GM23338 (cell line): Measurements from ENCODE around the gene TMEM242. TPM values are rescaled to one million over a fixed set of nuclear protein-coding genes. Genes with fewer than 3 reads are reported as not detected.

ENCODE experiments used
- ATAC-seq: fragments of 200-7000 bp; cut with Tn5 transposase; 3 replicates; pipeline ENCODE4 v1.9.1; 2020
- DNase-seq: peaks from one replicate; pipeline ENCODE4 v3.0.0-alpha.2; 2015; ENCODE audit warnings: low spot score
- H2AFZ ChIP-seq: fragments of 200-600 bp; sonication (generic); 2 replicates; pipeline ENCODE4 v1.8.0; 2016; ENCODE audit warnings: antibody characterized with exemption, mild to moderate bottlenecking, moderate library complexity
- H3F3A ChIP-seq: fragments of 200-600 bp; sonication (generic); replicated peaks from 2 replicates; pipeline ENCODE4 v1.8.0; 2017; ENCODE audit warnings: antibody characterized with exemption, mixed run types, low read depth
- H3K27ac ChIP-seq: fragments of 200-600 bp; sonication (generic); 2 replicates; pipeline ENCODE4 v1.6.1; 2016; ENCODE audit warnings: low read depth
- H3K27me3 ChIP-seq: fragments of 200-600 bp; sonication (generic); 2 replicates; pipeline ENCODE4 v1.8.0; 2016; ENCODE audit warnings: mild to moderate bottlenecking, mixed run types, moderate library complexity; ENCODE audit not compliant: insufficient read depth
- H3K36me3 ChIP-seq: fragments of 200-600 bp; sonication (generic); 2 replicates; pipeline ENCODE4 v1.8.0; 2016; ENCODE audit warnings: mild to moderate bottlenecking; ENCODE audit not compliant: insufficient read depth
- H3K4me1 ChIP-seq: fragments of 200-600 bp; sonication (generic); 2 replicates; pipeline ENCODE4 v1.8.0; 2016; ENCODE audit warnings: mild to moderate bottlenecking, moderate library complexity; ENCODE audit not compliant: insufficient read depth
- H3K4me2 ChIP-seq: fragments of 200-600 bp; sonication (generic); 2 replicates; pipeline ENCODE4 v1.7.1; 2017; ENCODE audit warnings: mixed run types
- H3K4me3 ChIP-seq: fragments of 200-600 bp; sonication (generic); 2 replicates; pipeline ENCODE4 v1.6.1; 2016; ENCODE audit warnings: mixed run types
- H3K79me2 ChIP-seq: fragments of 200-600 bp; sonication (generic); replicated peaks from 2 replicates; pipeline ENCODE4 v1.8.0; 2017; ENCODE audit warnings: mild to moderate bottlenecking; ENCODE audit not compliant: insufficient read depth
- H3K9me2 ChIP-seq: fragments of 200-600 bp; sonication (generic); 2 replicates; pipeline ENCODE4 v1.8.0; 2017; ENCODE audit not compliant: insufficient read depth
- H4K20me1 ChIP-seq: fragments of 200-600 bp; sonication (generic); replicated peaks from 2 replicates; pipeline ENCODE4 v1.8.0; 2017; ENCODE audit warnings: mild to moderate bottlenecking; ENCODE audit not compliant: insufficient read depth
- H3K27ac Mint-ChIP-seq: 2 replicates; pipeline ENCODE4 v1.8.0; 2020; ENCODE audit warnings: inconsistent platforms, mild to moderate bottlenecking, moderate library complexity, mixed read lengths
- H3K27me3 Mint-ChIP-seq: 3 replicates; pipeline ENCODE4 v1.8.0; 2022; ENCODE audit warnings: low read depth, mild to moderate bottlenecking, moderate library complexity, mixed read lengths, inconsistent platforms; ENCODE audit not compliant: insufficient read depth, poor library complexity
- H3K36me3 Mint-ChIP-seq: 3 replicates; pipeline ENCODE4 v1.8.0; 2021; ENCODE audit warnings: low read depth, mild to moderate bottlenecking, inconsistent platforms, moderate library complexity, mixed read lengths
- H3K4me1 Mint-ChIP-seq: 3 replicates; pipeline ENCODE4 v1.8.0; 2020; ENCODE audit warnings: mild to moderate bottlenecking, inconsistent platforms, mixed read lengths
- H3K4me3 Mint-ChIP-seq: 3 replicates; pipeline ENCODE4 v1.8.0; 2021; ENCODE audit warnings: moderate library complexity, mild to moderate bottlenecking, inconsistent platforms, mixed read lengths
- H3K9me3 Mint-ChIP-seq: 3 replicates; pipeline ENCODE4 v1.8.0; 2020; ENCODE audit warnings: moderate library complexity, mild to moderate bottlenecking, inconsistent platforms, mixed read lengths
- CTCF ChIP-seq, 2 experiments: fragments of 200-600 bp in 1 of 2; sonication (generic) in 1 of 2; conservative IDR thresholded peaks; 2 replicates each; pipeline versions ENCODE4 v1.5.1 to v1.6.1; 2016 to 2017; ENCODE audit warnings: antibody characterized with exemption in 2 of 2, low read depth in 2 of 2, mild to moderate bottlenecking in 2 of 2, moderate library complexity in 1 of 2
- ETS1 ChIP-seq: IDR thresholded peaks from 2 replicates; pipeline ENCODE4 v1.6.1; 2016; ENCODE audit warnings: antibody characterized with exemption
- POLR2AphosphoS5 ChIP-seq: IDR thresholded peaks from 2 replicates; pipeline ENCODE4 v1.6.1; 2016; ENCODE audit warnings: antibody characterized with exemption, low read depth
- ZNF114 ChIP-seq: fragments of 250-450 bp; sonication (Bioruptor Pico); IDR thresholded peaks from 2 replicates; pipeline ENCODE4 v1.5.0; 2020; ENCODE audit warnings: mild to moderate bottlenecking, moderate library complexity
- ZNF331 ChIP-seq: fragments of 250-450 bp; sonication (Bioruptor Pico); IDR thresholded peaks from 2 replicates; pipeline ENCODE4 v1.5.0; 2020; ENCODE audit warnings: low read depth, mild to moderate bottlenecking, moderate library complexity
- ZNF462 ChIP-seq: fragments of 250-450 bp; sonication (Bioruptor Pico); IDR thresholded peaks from 2 replicates; pipeline ENCODE4 v1.5.0; 2020; ENCODE audit warnings: mild to moderate bottlenecking, moderate library complexity
- polyA plus RNA-seq: library from polyadenylated mRNA; unstranded; fragments of >200 nt; fragmentation: Nextera tagmentation; extraction: Ambion mirVana; gene quantifications from 2 replicates; pipeline ENCODE4 v1.2.1, GENCODE V29; 2016
- total RNA-seq: library from RNA; depleted of rRNA; stranded (reverse); fragments of >200 nt; shearing (Covaris generic); gene quantifications from 2 replicates; pipeline ENCODE4 v1.2.3, GENCODE V29; 2014

Gene TMEM242
- total and polyA plus RNA-seq, 2 experiments from 2014 or later: 3.7 to 9.7 TPM

- TF ChIP-seq ZNF114 (CRISPR knock-in tag) (no peak), CTCF (conservative IDR thresholded peaks at IDR 0.05; ENCODE audit: low read depth in 2 of 2) (no peak), ZNF462 (CRISPR knock-in tag) (no peak)
Measured at GRCh38 chr6:157280157-157280556, 43.2 kb downstream of the TMEM242 start (continued).

GRCh38 chr6:157278171-157278570 is 45.1 kb downstream of the TMEM242 start:
- no peak overlapping the region for H2AFZ ChIP-seq
- H3K79me2 ChIP-seq: no peaks in the 10 kb centered on the region
- H3K27ac ChIP-seq: no peak overlapping the region
- H3K4me2 ChIP-seq: no peak overlapping the region
- Mint-ChIP-seq H3K36me3 (no peaks in the 10 kb centered on the region), H3K27ac (no peak overlapping the region), H3K4me3 (no peak overlapping the region), H3K27me3 (peaks cover 14% of the 10 kb centered on the region), H3K4me1 (peaks cover 22% of the 10 kb centered on the region), H3K9me3 (no peaks in the 10 kb centered on the region)
- H4K20me1 ChIP-seq: no peaks in the 10 kb centered on the region
- peaks cover 9% of the 10 kb centered on the region; the same call in 1 of the 2 replicates for H3K4me1 ChIP-seq
- ATAC-seq: no peak
- H3F3A ChIP-seq: 0 out of 2 replicates have a peak, but pooled peaks cover 3% of the 10 kb centered on the region
- peaks cover 21% of the 10 kb centered on the region for H3K27me3 ChIP-seq
- no peaks in the 10 kb centered on the region for H3K36me3 ChIP-seq
- no peaks in the 10 kb centered on the region for H3K9me2 ChIP-seq
- no peak for DNase-seq
- no peak overlapping the region for H3K4me3 ChIP-seq
- no peak for TF ChIP-seq ZNF331 (CRISPR knock-in tag)
- no peak for TF ChIP-seq POLR2AphosphoS5
- TF ChIP-seq ETS1: no peak
- no peak for TF ChIP-seq ZNF114 (CRISPR knock-in tag)
- TF ChIP-seq ZNF462 (CRISPR knock-in tag): no peak
